K562 (cell line): ENCODE results near the gene RSBN1L. TPM values are rescaled to one million over a fixed set of nuclear protein-coding genes. Genes with fewer than 3 reads are reported as not detected.

Experiments used
- C11orf30 ChIP-seq: fragments of 450-650 bp; IDR thresholded peaks from 2 replicates; pipeline ENCODE4 v1.6.1; 2016; ENCODE audit warnings: low read depth, mild to moderate bottlenecking
- MTA2 ChIP-seq: fragments of 450-650 bp; IDR thresholded peaks from 2 replicates; pipeline ENCODE4 v1.6.1; 2016; ENCODE audit warnings: low read depth
- PRMT5 ChIP-seq: sonication (generic); formaldehyde crosslinking; IDR thresholded peaks from 2 replicates; pipeline ENCODE4 v1.5.0; 2020; ENCODE audit warnings: missing genetic modification reagents
- RAD51 ChIP-seq: fragments of 450-650 bp; IDR thresholded peaks from 2 replicates; pipeline ENCODE4 v1.7.1; 2016; ENCODE audit warnings: low read depth, mild to moderate bottlenecking, borderline replicate concordance
- WHSC1 ChIP-seq: IDR thresholded peaks from one replicate; pipeline ENCODE4 v1.6.1; 2012; ENCODE audit warnings: low read length, control low read depth, inconsistent platforms
- ZFP1 ChIP-seq: fragments of 450-650 bp; formaldehyde crosslinking; IDR thresholded peaks from 2 replicates; pipeline ENCODE4 v1.4.0; 2020; ENCODE audit warnings: mild to moderate bottlenecking, mixed read lengths
- ZNF212 ChIP-seq: fragments of 450-650 bp; formaldehyde crosslinking; IDR thresholded peaks from 2 replicates; pipeline ENCODE4 v1.4.0; 2020; ENCODE audit warnings: mild to moderate bottlenecking
- polyA plus RNA-seq, 8 experiments: library from polyadenylated mRNA; depleted of rRNA in 4 of 8; stranded (reverse) in 5 of 8; unstranded in 3 of 8; fragments of >200 nt; fragmentation: Nextera tagmentation in 2 of 8; fragmentation: Illumina TruSeq in 1 of 8; extraction: Ambion mirVana in 2 of 8; extraction: Trizol in 1 of 8; gene quantifications; 2 replicates each; pipeline versions ENCODE4 v1.2.1 to v1.2.3, GENCODE V29; 2011 to 2014; ENCODE audit warnings: inconsistent platforms in 1 of 8, missing spikeins in 1 of 8
- total RNA-seq, 7 experiments: library from RNA; depleted of rRNA in 6 of 7; stranded (reverse); fragments of >200 nt in 6 of 7; fragmentation: Illumina TruSeq in 2 of 7; extraction: Trizol in 2 of 7; gene quantifications; 2 replicates each; pipeline versions ENCODE4 v1.2.1 to v1.2.3, GENCODE V29; 2011 to 2021; ENCODE audit warnings: low replicate concordance in 1 of 7
- TF ChIP-seq, protein P1 (sequence below): sonication (generic); formaldehyde crosslinking; IDR thresholded peaks from 2 replicates; pipeline ENCODE4 v1.8.1; 2023; ENCODE audit warnings: missing genetic modification reagents, mild to moderate bottlenecking, borderline replicate concordance
- TF ChIP-seq, protein P2 (sequence below): fragments of 250-450 bp; sonication (Bioruptor Pico); IDR thresholded peaks from 2 replicates; pipeline ENCODE4 v1.4.0; 2020; ENCODE audit warnings: mild to moderate bottlenecking, moderate library complexity
- TF ChIP-seq, protein P3 (sequence below): fragments of 450-650 bp; IDR thresholded peaks from 2 replicates; pipeline ENCODE4 v1.6.1; 2016; ENCODE audit warnings: low read depth

RSBN1L gene
- total and polyA plus RNA-seq, 9 of the 15 experiments (the other 6 are each of a cell fraction or from before 2014, with no cell fraction given), result 6.2 to 35.2 (median 20.1) TPM

DNA sequence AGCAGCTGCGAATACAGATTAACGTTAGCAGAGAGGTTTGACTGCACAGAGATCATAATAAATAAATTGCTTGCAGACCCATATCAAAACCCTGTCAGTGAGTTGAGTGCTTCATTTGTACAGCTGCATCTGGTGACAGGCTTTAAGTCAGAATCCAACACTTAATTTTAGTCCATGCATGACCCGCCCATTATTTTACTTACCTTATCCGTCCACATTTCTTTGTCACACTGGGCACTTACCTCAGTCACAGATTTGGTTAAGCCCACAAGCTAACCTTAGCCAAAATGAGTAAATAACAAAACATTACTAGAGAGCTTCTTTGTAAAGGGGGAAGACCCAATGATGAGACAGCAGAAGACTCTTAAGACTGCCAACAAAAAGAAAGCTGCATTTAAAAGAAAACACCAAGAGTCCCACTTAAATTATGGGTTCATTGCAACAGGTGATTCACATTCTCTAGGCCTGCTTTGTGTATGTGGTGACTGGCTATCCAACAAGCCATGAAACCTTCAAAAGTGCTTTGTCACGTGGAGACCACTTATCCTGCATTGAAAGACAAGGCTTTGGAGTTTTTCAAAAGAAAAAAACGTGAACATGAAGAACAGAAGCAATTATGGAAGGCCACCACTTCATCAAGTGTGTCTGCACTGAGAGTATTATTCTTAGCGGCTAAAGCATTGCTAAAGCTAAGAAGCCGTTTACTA, 134.5 kb downstream of the RSBN1L start (continued):
- TF ChIP-seq, protein P1, sequence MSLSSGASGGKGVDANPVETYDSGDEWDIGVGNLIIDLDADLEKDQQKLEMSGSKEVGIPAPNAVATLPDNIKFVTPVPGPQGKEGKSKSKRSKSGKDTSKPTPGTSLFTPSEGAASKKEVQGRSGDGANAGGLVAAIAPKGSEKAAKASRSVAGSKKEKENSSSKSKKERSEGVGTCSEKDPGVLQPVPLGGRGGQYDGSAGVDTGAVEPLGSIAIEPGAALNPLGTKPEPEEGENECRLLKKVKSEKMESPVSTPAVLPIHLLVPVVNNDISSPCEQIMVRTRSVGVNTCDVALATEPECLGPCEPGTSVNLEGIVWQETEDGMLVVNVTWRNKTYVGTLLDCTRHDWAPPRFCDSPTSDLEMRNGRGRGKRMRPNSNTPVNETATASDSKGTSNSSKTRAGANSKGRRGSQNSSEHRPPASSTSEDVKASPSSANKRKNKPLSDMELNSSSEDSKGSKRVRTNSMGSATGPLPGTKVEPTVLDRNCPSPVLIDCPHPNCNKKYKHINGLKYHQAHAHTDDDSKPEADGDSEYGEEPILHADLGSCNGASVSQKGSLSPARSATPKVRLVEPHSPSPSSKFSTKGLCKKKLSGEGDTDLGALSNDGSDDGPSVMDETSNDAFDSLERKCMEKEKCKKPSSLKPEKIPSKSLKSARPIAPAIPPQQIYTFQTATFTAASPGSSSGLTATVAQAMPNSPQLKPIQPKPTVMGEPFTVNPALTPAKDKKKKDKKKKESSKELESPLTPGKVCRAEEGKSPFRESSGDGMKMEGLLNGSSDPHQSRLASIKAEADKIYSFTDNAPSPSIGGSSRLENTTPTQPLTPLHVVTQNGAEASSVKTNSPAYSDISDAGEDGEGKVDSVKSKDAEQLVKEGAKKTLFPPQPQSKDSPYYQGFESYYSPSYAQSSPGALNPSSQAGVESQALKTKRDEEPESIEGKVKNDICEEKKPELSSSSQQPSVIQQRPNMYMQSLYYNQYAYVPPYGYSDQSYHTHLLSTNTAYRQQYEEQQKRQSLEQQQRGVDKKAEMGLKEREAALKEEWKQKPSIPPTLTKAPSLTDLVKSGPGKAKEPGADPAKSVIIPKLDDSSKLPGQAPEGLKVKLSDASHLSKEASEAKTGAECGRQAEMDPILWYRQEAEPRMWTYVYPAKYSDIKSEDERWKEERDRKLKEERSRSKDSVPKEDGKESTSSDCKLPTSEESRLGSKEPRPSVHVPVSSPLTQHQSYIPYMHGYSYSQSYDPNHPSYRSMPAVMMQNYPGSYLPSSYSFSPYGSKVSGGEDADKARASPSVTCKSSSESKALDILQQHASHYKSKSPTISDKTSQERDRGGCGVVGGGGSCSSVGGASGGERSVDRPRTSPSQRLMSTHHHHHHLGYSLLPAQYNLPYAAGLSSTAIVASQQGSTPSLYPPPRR, result no peak
- TF ChIP-seq, protein P2, sequence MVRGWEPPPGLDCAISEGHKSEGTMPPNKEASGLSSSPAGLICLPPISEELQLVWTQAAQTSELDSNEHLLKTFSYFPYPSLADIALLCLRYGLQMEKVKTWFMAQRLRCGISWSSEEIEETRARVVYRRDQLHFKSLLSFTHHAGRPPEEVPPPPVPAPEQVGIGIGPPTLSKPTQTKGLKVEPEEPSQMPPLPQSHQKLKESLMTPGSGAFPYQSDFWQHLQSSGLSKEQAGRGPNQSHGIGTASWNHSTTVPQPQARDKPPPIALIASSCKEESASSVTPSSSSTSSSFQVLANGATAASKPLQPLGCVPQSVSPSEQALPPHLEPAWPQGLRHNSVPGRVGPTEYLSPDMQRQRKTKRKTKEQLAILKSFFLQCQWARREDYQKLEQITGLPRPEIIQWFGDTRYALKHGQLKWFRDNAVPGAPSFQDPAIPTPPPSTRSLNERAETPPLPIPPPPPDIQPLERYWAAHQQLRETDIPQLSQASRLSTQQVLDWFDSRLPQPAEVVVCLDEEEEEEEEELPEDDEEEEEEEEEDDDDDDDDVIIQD (CRISPR knock-in tag), result no peak
- TF ChIP-seq ZNF212 (CRISPR knock-in tag), result no peak
- no peak for TF ChIP-seq WHSC1
- peak; percentile 60 for TF ChIP-seq RAD51
- no peak for TF ChIP-seq ZFP1 (CRISPR knock-in tag)
- TF ChIP-seq PRMT5 (CRISPR knock-in tag), result no peak
- TF ChIP-seq MTA2, result no peak
- TF ChIP-seq, protein P3, sequence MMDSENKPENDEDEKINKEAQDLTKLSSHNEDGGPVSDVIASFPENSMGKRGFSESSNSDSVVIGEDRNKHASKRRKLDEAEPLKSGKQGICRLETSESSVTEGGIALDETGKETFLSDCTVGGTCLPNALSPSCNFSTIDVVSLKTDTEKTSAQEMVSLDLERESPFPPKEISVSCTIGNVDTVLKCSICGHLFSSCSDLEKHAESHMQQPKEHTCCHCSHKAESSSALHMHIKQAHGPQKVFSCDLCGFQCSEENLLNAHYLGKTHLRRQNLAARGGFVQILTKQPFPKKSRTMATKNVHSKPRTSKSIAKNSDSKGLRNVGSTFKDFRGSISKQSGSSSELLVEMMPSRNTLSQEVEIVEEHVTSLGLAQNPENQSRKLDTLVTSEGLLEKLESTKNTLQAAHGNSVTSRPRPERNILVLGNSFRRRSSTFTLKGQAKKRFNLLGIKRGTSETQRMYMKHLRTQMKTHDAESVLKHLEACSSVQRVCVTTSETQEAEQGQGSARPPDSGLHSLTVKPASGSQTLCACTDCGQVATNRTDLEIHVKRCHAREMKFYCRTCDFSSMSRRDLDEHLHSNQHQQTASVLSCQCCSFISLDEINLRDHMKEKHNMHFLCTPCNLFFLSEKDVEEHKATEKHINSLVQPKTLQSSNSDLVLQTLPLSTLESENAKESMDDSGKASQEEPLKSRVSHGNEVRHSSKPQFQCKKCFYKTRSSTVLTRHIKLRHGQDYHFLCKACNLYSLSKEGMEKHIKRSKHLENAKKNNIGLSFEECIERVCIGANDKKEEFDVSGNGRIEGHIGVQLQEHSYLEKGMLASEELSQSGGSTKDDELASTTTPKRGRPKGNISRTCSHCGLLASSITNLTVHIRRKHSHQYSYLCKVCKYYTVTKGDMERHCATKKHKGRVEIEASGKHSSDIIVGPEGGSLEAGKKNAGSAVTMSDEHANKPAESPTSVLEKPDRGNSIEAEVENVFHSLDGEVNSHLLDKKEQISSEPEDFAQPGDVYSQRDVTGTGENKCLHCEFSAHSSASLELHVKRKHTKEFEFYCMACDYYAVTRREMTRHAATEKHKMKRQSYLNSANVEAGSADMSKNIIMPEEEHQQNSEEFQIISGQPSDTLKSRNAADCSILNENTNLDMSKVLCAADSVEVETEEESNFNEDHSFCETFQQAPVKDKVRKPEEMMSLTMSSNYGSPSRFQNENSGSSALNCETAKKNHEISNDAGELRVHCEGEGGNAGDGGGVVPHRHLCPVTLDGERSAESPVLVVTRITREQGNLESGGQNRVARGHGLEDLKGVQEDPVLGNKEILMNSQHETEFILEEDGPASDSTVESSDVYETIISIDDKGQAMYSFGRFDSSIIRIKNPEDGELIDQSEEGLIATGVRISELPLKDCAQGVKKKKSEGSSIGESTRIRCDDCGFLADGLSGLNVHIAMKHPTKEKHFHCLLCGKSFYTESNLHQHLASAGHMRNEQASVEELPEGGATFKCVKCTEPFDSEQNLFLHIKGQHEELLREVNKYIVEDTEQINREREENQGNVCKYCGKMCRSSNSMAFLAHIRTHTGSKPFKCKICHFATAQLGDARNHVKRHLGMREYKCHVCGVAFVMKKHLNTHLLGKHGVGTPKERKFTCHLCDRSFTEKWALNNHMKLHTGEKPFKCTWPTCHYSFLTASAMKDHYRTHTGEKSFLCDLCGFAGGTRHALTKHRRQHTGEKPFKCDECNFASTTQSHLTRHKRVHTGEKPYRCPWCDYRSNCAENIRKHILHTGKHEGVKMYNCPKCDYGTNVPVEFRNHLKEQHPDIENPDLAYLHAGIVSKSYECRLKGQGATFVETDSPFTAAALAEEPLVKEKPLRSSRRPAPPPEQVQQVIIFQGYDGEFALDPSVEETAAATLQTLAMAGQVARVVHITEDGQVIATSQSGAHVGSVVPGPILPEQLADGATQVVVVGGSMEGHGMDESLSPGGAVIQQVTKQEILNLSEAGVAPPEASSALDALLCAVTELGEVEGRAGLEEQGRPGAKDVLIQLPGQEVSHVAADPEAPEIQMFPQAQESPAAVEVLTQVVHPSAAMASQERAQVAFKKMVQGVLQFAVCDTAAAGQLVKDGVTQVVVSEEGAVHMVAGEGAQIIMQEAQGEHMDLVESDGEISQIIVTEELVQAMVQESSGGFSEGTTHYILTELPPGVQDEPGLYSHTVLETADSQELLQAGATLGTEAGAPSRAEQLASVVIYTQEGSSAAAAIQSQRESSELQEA, result no peak
- peak; percentile 46 for TF ChIP-seq C11orf30
